MG63 (cell line): ENCODE measurements around the gene TUBGCP2. TPM values are rescaled to one million over a fixed set of nuclear protein-coding genes. Genes with fewer than 3 reads are reported as not detected.
A peak's percentile ranks its signal among the peaks of the same experiment; 100 is the strongest.
"Not testable (repeated sequence)": the region's sequence is repeated elsewhere in the genome, so short reads cannot be mapped to it uniquely, and the experiment has no call there.

Source experiments
- DNase-seq: peaks from one replicate; pipeline ENCODE4 v3.0.0-alpha.2; 2020
- H3K27me3 ChIP-seq: fragments of 250-450 bp; sonication (Bioruptor Pico); 2 replicates; pipeline ENCODE4 v1.5.1; 2020; ENCODE audit warnings: mild to moderate bottlenecking, moderate library complexity
- H3K36me3 ChIP-seq: fragments of 250-450 bp; sonication (Bioruptor Pico); 2 replicates; pipeline ENCODE4 v1.5.1; 2020; ENCODE audit warnings: mild to moderate bottlenecking, moderate library complexity
- H3K4me3 ChIP-seq: fragments of 250-450 bp; sonication (Bioruptor Pico); 2 replicates; pipeline ENCODE4 v1.5.1; 2020; ENCODE audit warnings: mild to moderate bottlenecking, moderate library complexity
- H3K9me3 ChIP-seq: fragments of 250-450 bp; sonication (Bioruptor Pico); 2 replicates; pipeline ENCODE4 v1.5.1; 2020; ENCODE audit warnings: mild to moderate bottlenecking, moderate library complexity
- total RNA-seq: library from RNA; depleted of rRNA; stranded (reverse); fragments of >200 nt; shearing (Covaris generic); gene quantifications from 2 replicates; pipeline ENCODE4 v1.2.3, GENCODE V29; 2014; ENCODE audit warnings: low replicate concordance

Gene TUBGCP2
- total RNA-seq, 1 experiment from 2014 or later = 80.8 TPM

DNA sequence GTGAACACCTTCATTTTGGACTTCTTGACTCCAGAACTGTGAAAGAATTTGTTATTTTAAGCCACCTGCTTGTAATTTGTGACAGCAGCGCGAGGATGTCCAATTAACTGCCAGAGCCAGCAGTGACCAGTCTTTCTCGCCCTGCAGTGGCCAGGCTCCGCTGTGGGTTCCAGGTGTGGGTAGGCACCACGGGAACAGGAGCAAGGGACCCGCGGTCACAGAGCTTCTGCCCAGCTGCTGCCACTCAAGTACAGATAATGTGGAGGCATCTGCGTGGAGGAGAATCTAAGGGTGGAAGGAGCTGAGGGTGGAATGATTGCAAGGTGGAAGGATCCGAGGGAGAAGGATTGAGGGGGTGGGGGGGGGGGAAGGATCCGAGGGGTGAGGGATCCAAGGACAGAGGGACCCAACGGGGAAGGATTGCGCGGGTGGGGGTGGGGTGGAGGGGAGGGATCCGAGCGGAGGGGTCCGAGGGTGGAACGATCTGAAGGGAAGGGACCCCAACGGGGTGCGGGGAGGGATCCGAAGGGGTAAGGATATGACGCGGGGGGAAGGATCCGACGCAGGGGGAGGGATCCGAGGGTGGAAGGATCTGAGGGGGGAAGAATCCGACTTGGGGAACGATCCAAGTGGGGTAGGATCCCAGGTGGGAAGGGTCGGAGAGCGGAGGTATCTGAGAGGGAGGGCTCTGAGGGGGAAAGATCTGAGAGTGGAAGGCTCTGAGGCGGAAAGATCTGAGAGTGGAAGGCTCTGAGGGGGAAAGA lies 24.4 kb upstream of the TUBGCP2 start:
- Histone ChIP-seq H3K4me3 (no peak overlapping the region), H3K9me3 (no peaks in the 10 kb centered on the region), H3K36me3 (no peaks in the 10 kb centered on the region), H3K27me3 (peaks cover 53% of the 10 kb centered on the region)
- DNase-seq = no peak

DNA sequence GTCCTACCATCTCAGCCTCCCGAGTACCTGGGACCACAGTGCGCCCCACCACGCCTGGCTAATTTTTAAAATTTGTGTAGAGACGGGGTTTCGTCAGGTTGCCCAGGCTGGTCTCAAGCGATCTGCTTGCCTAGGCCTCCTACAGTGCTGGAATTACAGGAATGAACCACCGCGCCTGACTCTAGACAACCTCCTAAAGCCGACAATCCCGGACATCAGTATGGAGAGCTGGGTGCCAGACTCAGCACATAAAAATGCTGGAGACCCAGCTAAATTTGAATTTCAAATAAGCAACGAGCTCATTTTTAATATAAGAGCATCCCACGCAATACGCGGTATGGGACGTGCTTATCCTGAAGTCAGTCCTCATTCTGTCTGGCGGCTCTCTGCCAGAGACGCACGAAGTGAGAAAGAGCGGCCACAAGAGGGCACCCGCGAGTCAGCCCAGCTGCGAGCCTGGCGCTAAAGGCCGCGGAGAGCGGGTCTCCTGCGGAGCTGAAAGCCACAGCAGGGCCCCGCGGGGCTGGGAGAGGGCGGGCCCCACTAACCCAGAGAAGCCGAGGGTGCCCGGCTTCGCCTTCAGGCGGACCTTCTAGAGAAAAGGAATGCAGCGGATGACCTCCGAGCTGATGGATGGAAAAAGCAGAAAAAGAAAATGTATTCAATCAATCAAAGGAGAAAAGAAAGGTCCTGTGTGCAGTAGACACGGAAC lies 21.0 kb upstream of the TUBGCP2 start:
- no peaks in the 10 kb centered on the region for H3K9me3 ChIP-seq

DNA sequence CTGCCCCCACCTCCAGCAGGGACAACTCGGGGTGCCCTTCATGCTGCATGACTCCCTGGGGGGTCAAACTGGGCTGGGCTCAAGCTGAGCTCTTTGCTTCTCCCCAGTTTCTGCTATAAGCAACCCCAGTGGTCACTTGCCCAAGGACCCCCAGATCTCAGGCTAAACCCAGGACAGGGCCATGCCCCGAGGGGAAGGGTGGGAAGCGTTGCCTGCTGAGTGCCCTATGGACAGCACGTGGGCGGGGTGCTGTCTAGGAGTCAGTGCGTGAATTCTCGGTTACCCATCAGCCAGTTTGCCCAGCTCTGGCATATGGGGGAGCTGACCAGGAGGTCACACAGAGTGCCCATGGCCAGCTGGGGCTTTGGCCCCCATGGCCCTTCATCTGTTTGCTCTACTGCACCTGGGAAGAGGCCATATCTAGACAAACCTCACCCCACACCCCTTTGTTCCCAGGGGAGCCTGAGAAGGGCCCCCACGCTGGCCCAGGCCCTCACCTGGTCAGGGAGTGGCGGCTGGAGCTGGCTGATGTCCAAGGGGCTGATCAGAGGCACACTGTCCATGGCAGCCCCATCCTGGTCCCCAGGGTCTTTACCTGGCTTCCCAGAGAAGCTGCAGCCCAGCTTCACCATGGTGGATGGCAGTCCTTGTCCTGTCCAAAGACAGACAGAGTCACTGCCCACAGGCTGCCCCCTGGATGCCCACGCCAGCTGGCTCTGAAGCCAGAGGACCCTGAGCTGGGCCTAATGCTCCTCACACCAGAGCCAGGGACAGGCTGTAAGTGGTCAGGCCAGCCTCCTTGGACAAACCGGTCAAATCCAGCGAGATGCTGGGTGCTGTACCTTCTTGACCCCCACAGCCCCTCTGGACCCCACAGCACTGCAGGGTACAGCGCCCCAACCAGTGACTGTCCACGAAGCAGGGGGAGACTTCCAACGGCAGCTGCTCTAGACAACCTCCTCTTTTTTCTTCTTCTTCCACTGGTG lies 20.0 kb upstream of the TUBGCP2 start:
- no peak for DNase-seq
- H3K36me3 ChIP-seq = no peaks in the 10 kb centered on the region
- no peaks in the 10 kb centered on the region for H3K9me3 ChIP-seq
- H3K27me3 ChIP-seq = peaks cover 34% of the 10 kb centered on the region
- H3K4me3 ChIP-seq = no peak overlapping the region

More for the DNA sequence above, 21.0 kb upstream of the TUBGCP2 start:
- Histone ChIP-seq H3K4me3 (no peak overlapping the region), H3K27me3 (peaks cover 36% of the 10 kb centered on the region), H3K36me3 (no peaks in the 10 kb centered on the region)
- peak; percentile 82 for DNase-seq

DNA sequence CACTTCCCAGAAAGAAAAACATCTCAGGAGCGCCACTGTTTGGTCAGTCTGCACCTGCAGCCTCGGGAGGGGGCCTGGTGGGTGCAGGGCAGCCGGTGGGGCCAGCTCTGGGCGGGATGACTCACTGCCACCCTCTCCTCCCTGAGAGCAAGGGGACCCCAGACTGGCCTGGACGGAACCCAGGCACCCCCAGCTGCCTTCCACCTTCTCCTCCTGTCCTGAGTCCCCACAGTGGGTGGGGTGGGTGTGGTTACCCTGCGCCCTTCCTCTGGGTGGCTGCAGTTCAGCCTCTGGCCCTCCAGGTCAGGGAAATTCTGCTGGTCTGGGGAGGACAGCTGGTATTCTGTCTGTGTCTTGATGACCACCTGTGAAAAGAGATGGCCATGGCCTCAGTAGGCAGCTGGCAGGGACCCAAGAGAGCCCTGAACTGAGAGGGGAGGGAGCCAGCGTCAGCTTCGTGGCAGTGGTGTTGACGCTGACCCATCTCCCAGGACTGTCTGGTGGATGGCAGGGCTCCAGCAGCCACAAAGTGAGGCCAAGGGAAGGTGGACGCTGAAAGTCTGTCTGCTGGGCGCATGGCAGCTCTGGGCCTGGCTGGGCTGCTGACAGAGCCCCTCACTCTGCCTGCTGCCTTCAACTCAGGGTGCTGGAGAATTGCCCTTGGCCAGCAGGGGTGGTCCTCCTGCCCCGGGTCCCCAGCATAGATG lies 19.1 kb upstream of the TUBGCP2 start:
- DNase-seq = no peak
- H3K9me3 ChIP-seq = no peaks in the 10 kb centered on the region
- H3K36me3 ChIP-seq = no peaks in the 10 kb centered on the region
- H3K4me3 ChIP-seq = no peak overlapping the region
- H3K27me3 ChIP-seq = peaks cover 32% of the 10 kb centered on the region

DNA sequence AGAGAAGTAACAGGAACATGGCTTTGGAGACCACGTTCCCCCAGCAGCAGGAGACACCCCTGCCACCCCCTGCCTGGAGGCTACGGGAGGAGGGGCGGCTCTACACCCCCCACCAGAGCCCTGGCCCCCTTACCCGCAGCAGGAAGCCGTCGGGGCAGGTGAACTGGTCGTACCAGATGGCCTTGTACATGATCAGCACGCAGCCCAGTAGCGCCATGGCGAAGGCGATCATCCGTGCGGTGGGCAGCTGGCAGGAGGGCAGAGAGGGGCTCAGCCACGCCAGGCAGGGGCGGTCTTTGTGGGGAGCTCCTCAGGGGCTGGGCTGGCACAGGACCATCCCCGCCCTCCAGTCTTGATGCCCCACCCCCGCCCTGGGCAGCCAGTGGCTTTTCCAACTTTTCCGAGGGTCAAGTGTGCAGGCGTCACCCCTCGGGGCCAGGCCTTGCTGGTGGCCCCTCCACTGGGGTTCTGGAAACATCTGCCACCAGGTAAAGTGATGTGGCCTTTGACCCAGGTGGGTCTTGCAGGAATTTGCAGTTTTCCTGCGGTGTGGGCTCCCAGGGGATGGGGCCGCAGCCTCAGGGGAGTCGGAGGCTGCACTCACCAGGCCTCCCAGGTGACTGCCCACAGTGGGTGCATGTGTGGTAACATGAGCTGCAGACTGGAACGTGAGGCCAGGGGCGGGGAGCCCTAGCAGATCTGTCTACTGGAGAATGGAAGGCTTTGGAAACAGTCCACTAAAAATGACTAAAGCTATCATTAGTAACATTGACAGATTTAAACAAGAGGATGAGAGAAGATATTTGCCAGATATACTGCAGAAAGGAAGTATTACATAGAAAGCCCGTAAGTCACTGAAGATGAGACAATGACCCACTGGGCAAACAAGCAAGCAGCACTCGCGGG lies 18.3 kb upstream of the TUBGCP2 start:
- Histone ChIP-seq H3K4me3 (no peak overlapping the region), H3K9me3 (no peaks in the 10 kb centered on the region), H3K27me3 (peaks cover 24% of the 10 kb centered on the region), H3K36me3 (no peaks in the 10 kb centered on the region)
- peak; percentile 49 for DNase-seq

DNA sequence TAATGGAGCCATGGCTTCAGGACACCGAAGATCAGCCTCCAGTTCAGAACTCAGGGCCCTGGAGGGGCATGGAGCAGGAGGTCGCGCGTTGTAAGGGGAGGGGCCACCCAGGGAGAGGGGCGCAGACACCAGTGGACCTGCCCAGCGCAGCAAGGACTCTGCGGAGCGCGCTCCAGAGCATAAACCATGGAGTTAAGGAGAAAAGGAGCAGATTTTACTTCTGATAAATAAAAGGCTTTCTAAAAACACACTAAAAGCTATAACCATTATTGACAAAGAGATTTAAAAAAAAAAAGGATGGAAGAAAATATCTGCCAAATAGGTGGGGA lies 17.5 kb upstream of the TUBGCP2 start:
- H3K27me3 ChIP-seq = peaks cover 16% of the 10 kb centered on the region
- no peaks in the 10 kb centered on the region for H3K9me3 ChIP-seq
- H3K36me3 ChIP-seq = no peaks in the 10 kb centered on the region
- H3K4me3 ChIP-seq = no peak overlapping the region
- DNase-seq = no peak

DNA sequence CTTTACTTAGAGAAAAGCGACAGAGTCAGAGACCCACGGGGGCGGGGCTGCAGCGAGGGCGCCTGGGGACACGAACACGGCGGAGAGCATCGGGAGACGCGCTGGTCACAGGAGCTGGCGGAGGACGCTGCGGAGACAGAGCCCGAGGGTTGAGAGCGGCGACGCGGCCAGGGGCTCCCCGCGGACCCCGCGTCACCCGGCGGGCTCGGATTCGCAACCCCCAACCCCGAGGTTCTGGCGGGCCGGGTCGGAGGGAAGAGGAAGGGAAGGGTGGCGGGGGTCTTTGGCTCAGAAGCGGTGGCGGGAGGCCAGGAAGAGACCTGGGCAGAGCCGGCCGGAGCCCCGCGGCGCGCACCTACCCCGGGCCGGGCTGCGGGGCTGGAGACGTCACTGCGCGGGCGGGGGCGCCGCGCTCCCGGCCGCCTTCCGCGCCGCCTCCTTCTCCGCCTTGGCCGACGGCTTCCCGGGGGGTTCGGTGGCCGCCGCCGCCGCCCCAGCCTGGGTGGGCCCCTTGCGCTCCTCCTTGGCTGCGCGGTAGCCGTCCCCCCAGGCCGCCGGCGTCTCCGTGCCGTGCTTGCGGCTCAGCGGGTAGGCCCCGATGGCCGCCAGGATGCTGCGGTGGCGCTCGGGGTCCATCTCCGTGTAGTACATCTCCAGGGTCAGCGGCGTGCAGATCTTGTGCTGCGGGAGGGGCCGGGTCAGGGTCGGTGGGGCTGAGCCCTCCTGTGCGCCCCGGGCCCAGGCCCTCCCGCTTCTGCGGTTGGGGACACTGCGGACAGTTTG lies 17.0 kb upstream of the TUBGCP2 start:
- Histone ChIP-seq H3K9me3 (peaks cover 4% of the 10 kb centered on the region), H3K27me3 (peaks cover 11% of the 10 kb centered on the region), H3K36me3 (no peaks in the 10 kb centered on the region), H3K4me3 (no peak overlapping the region)
- no peak for DNase-seq

DNA sequence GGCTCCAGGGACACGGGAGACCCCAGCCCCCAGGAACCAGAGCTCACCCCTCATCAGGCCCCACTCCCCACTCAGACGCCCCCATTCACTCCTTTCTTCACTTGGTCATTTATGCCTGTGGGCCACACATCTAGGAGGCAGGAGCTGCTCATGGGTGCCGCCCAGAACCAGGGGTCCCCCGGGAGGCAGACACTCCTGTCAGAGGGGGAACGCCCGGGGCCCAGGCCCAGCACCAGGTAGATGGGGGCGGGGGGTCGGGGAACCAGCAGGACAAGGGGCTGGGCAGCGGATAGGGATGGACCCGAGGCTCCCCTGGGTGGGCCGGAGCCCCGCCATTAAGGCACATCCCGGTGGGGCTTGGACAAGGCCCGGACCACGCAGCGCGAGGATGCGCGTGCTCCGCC lies 16.2 kb upstream of the TUBGCP2 start:
- Histone ChIP-seq H3K36me3 (no peaks in the 10 kb centered on the region), H3K4me3 (no peak overlapping the region), H3K27me3 (peaks cover 11% of the 10 kb centered on the region), H3K9me3 (peaks cover 4% of the 10 kb centered on the region)
- DNase-seq = no peak

DNA sequence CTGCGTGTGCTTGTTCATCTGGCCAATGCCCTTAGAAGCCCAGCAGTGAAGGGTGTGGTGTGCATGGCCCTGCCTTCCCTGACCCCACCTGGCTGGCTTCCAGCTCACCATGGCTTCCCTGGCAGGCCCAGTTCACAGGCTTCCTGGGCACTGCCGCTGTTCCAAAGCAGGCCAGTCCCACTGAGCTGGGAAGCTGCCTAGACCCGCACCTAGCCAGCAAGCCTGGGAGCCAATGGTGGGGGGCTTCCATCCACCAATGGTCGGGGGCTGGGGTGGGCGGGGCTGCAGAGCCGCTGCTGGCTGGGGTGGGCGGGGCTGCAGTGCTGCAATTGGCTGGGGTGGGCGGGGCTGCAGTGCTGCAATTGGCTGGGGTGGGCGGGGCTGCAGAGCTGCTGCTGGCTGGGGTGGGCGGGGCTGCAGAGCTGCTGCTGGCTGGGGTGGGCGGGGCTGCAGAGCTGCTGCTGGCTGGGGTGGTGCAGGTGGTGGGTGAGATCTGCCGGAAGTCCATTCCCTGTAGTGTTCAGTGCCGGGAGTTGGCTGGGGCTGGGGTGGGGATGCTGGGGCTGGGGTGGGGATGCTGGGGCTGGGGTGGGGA lies 15.6 kb upstream of the TUBGCP2 start:
- H3K36me3 ChIP-seq = no peaks in the 10 kb centered on the region
- H3K27me3 ChIP-seq = peaks cover 11% of the 10 kb centered on the region
- peak; percentile 72 for DNase-seq
- no peak overlapping the region for H3K4me3 ChIP-seq
- peaks cover 4% of the 10 kb centered on the region for H3K9me3 ChIP-seq

DNA sequence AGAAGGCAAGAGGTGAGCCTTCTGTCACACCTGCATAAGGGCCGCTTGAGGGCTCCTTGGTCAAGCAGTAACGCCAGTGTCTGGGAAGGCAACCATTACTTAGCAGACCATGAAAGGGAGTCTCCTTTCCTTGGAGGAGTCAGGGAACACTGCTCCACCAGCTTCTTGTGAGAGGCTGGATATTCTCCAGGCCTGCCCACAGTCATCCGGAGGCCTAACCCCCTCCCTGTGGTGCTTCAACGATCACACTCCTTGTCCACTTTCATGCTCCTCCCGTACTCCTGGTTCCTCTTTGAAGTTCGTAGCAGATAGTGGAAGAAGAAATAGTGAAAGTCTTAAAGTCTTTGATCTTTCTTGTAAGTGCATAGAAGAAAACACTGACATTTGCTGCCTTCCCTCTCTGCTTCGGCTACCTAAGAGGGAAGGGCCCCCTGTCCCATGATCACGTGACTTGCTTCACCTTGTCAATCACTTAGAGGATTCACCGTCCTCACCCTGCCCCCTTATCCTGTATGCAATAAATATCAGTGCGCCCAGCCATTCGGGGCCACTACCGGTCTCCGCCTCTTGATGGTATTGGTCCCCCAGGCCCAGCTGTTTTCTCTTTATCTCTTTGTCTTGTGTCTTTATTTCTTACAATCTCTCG lies 13.5 kb upstream of the TUBGCP2 start:
- not testable (repeated sequence) for H3K36me3 ChIP-seq, H3K4me3 ChIP-seq, DNase-seq, H3K9me3 ChIP-seq
- peaks cover 11% of the 10 kb centered on the region for H3K27me3 ChIP-seq

DNA sequence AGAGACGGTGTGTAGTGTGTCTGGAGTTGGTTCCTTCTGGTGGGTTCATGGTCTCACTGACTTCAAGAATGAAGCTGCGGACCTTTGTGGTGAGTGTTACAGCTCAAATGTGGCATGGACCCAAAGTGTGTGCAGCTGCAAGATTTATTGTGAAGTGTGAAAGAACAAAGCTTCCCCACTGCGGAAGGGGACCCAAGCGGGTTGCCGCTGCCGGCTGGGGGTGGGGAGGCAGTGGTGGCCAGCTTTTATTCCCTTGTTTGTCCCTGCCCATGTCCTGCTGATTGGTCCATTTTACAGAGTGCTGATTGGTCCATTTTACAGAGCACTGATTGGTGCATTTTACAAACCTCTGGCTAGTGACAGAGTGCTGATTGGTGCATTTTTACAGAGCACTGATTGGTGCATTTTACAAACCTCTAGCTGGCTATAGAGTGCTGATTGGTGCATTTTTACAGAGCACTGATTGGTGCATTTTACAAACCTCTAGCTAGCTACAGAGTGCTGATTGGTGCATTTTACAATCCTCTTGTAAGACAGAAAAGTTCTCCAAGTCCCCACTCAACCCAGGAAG lies 12.3 kb upstream of the TUBGCP2 start:
- H3K9me3 ChIP-seq, H3K4me3 ChIP-seq, H3K27me3 ChIP-seq, H3K36me3 ChIP-seq, DNase-seq: not testable (repeated sequence)

DNA sequence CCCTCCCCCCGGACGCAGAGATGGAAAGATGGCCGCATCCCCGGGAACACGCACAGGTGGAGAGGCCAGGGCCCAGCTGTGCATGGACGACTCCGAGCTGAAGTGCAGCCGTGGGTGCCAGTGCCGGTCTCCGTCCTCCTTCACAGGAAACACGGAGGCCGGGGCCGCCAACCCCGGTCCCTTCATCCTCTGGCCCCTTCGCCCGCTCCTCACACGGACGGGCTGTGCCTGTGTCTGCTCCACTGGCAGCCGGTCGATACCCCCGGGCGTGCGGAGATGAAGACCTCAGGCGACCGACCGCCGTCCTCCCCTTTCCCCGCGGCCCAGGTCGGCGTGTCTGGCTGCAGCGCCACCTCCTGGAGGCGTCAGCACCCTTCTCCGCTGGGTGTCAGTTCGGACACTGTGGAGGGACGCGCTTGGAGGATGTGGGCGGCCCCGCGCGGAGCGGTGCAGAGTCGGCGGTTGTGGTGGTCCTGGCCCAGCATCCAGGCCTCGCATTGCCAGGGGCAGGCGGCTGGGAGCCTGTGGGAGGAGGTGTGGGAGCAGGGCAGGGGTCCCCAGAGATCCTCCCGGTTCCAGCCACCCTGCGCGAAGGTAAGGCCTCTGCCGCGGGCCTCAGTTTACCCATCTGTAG lies 9.9 kb upstream of the TUBGCP2 start:
- DNase-seq = peak; percentile 65
- H3K9me3 ChIP-seq = peaks cover 4% of the 10 kb centered on the region
- H3K4me3 ChIP-seq = peak overlapping the region; percentile 39
- H3K36me3 ChIP-seq = no peaks in the 10 kb centered on the region
- no peaks in the 10 kb centered on the region for H3K27me3 ChIP-seq

DNA sequence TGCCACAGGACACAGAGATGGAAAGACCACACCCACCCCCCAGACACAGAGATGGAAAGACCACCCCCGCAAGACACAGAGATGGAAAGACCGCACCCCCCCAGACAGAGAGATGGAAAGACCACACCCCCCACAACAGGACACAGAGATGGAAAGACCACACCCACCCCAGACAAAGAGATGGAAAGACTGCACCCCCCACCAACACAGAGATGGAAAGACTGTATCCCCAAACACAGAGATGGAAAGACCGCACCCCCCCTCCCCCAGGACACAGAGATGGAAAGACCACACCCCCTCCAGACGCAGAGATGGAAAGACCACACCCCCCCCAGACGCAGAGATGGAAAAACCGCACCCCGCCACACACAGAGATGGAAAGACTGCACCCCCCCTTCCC lies 8.1 kb upstream of the TUBGCP2 start:
- Histone ChIP-seq H3K36me3 (no peaks in the 10 kb centered on the region; the same call in 1 of the 2 replicates), H3K4me3 (no peak overlapping the region), H3K27me3 (no peaks in the 10 kb centered on the region), H3K9me3 (peaks cover 4% of the 10 kb centered on the region)
- DNase-seq = no peak
